Ovary (tissue), 3 donors: ENCODE data around the gene RNF152.

ENCODE experiments used
- CTCF ChIP-seq, 3 donors: fragments of 450-650 bp in 2 of 3; fragments of 200-600 bp in 1 of 3; IDR thresholded peaks; one replicate each; pipeline versions ENCODE4 v1.5.1 to v1.8.0; 2016 to 2022; ENCODE audit warnings: antibody characterized with exemption in 3 of 3, mild to moderate bottlenecking in 1 of 3
- POLR2A ChIP-seq: fragments of 450-650 bp; IDR thresholded peaks from one replicate; pipeline ENCODE4 v1.6.1; 2017; ENCODE audit warnings: antibody characterized with exemption, mild to moderate bottlenecking, moderate library complexity
- donor health status: DM: no; HTN: no; CAD: no.

GRCh38 chr18:61926532-61926931, 33.7 kb upstream of the RNF152 start:
- TF ChIP-seq POLR2A, result no peak
- TF ChIP-seq CTCF (IDR thresholded peaks at IDR 0.05), result no peak
